A673 (cell line): Measurements from ENCODE around the gene DYNC1LI2. TPM values are rescaled to one million over a fixed set of nuclear protein-coding genes. Genes with fewer than 3 reads are reported as not detected.
A peak's percentile ranks its signal among the peaks of the same experiment; 100 is the strongest.
"Not testable (repeated sequence)": the region's sequence is repeated elsewhere in the genome, so short reads cannot be mapped to it uniquely, and the experiment has no call there.

Experiments used
- BruUV-seq: library from RNA; stranded (reverse); fragments of 400-500 nt; replicated peaks from 2 replicates; lab custom pipeline; 2021; lab: Mats Ljungman, UMichigan
- CTCF ChIA-PET: fragments of 300-600 bp; sonication (Branson Sonifier 250); formaldehyde crosslinking; loops from one replicate; lab custom pipeline; 2022; ENCODE audit warnings: antibody characterized with exemption; lab: Charles Lee
- POLR2A ChIA-PET: fragments of 300-600 bp; sonication (Branson Sonifier 250); formaldehyde crosslinking; loops from one replicate; lab custom pipeline; 2022; ENCODE audit warnings: antibody characterized with exemption; ENCODE audit not compliant: low non-redundant PET; lab: Charles Lee
- DNase-seq: peaks from one replicate; pipeline ENCODE4 v3.0.0-alpha.2; 2015; ENCODE audit warnings: low spot score
- H3K27ac ChIP-seq: fragments of 200-600 bp; sonication (generic); 2 replicates; pipeline ENCODE4 v1.5.1; 2016; ENCODE audit warnings: mixed run types, low read depth, mild to moderate bottlenecking, mixed read lengths, antibody characterized with exemption, low read length; ENCODE audit not compliant: poor library complexity, severe bottlenecking
- H3K27me3 ChIP-seq: fragments of 200-600 bp; sonication (generic); replicated peaks from 2 replicates; pipeline ENCODE4 v1.6.1; 2017; ENCODE audit warnings: mixed run types, low read depth, mild to moderate bottlenecking, mixed read lengths, antibody characterized with exemption, low read length; ENCODE audit not compliant: insufficient read depth, poor library complexity
- H3K36me3 ChIP-seq: fragments of 200-600 bp; sonication (generic); 2 replicates; pipeline ENCODE4 v1.6.1; 2016; ENCODE audit warnings: mixed run types, mild to moderate bottlenecking, mixed read lengths, antibody characterized with exemption, low read length; ENCODE audit not compliant: insufficient read depth, poor library complexity, severe bottlenecking
- H3K4me1 ChIP-seq: fragments of 200-600 bp; sonication (generic); 2 replicates; pipeline ENCODE4 v1.6.1; 2017; ENCODE audit warnings: mixed run types, mild to moderate bottlenecking, mixed read lengths, antibody characterized with exemption, low read length; ENCODE audit not compliant: insufficient read depth, poor library complexity, severe bottlenecking
- H3K4me3 ChIP-seq: fragments of 200-600 bp; sonication (generic); 2 replicates; pipeline ENCODE4 v1.5.1; 2016; ENCODE audit warnings: low read depth, mixed run types, mild to moderate bottlenecking, mixed read lengths, low read length; ENCODE audit not compliant: poor library complexity, severe bottlenecking
- H3K9me3 ChIP-seq: fragments of 200-600 bp; sonication (generic); 2 replicates; pipeline ENCODE4 v1.6.1; 2016; ENCODE audit warnings: mixed run types, low read depth, mild to moderate bottlenecking, mixed read lengths, antibody characterized with exemption, low read length; ENCODE audit not compliant: poor library complexity, severe bottlenecking
- CTCF ChIP-seq: fragments of 300-800, 200-600 bp; sonication (generic); conservative IDR thresholded peaks from 2 replicates; pipeline ENCODE4 v1.5.1; 2017; ENCODE audit warnings: low read depth, mild to moderate bottlenecking, antibody characterized with exemption, low read length, moderate library complexity, mixed read lengths
- EZH2 ChIP-seq: fragments of 200-600 bp; sonication (generic); IDR thresholded peaks from 2 replicates; pipeline ENCODE4 v1.6.1; 2017; ENCODE audit warnings: borderline replicate concordance, low read depth, mild to moderate bottlenecking, mixed read lengths, antibody characterized with exemption, low read length; ENCODE audit not compliant: poor library complexity, severe bottlenecking
- intact Hi-C: fragments of 100-400 bp; cut with micrococcal nuclease; formaldehyde crosslinking; loops from one replicate; pipeline ENCODE4 v1.10.0; 2022; ENCODE audit not compliant: unreplicated experiment
- total RNA-seq: library from RNA; stranded (reverse); gene quantifications from 2 replicates; pipeline ENCODE4 v1.2.3, GENCODE V29; 2021

The DYNC1LI2 gene
- total RNA-seq, 1 experiment from 2014 or later: 164 TPM

- intact Hi-C loops: no loop called here
- TF ChIP-seq CTCF (no peak), EZH2 (no peak)
- Histone ChIP-seq H3K27me3 (no peaks in the 10 kb centered on the region), H3K27ac (no peak overlapping the region), H3K4me1 (no peaks in the 10 kb centered on the region), H3K4me3 (no peak overlapping the region), H3K36me3 (no peaks in the 10 kb centered on the region), H3K9me3 (no peaks in the 10 kb centered on the region)
- DNase-seq: no peak
- ChIA-PET CTCF (no interaction called here), POLR2A (no interaction called here)
- BruUV-seq: no TSS peak
These were observed 62.1 kb downstream of the DYNC1LI2 start for GRCh38 chr16:66689282-66689681.

GRCh38 chr16:66687906-66688625, 63.3 kb downstream of the DYNC1LI2 start:
- BruUV-seq: no TSS peak
- H3K9me3 ChIP-seq: no peaks in the 10 kb centered on the region
- H3K4me1 ChIP-seq: no peaks in the 10 kb centered on the region
- H3K27ac ChIP-seq: no peak overlapping the region
- intact Hi-C loops: no loop called here
- no peak for TF ChIP-seq EZH2
- H3K4me3 ChIP-seq: no peak overlapping the region
- peak; percentile 40 for DNase-seq
- no peaks in the 10 kb centered on the region for H3K27me3 ChIP-seq
- CTCF ChIA-PET: no interaction called here
- POLR2A ChIA-PET: no interaction called here
- H3K36me3 ChIP-seq: no peaks in the 10 kb centered on the region

GRCh38 chr16:66685501-66686115, 65.8 kb downstream of the DYNC1LI2 start:
- H3K27ac ChIP-seq, BruUV-seq, intact Hi-C loops, H3K4me3 ChIP-seq, DNase-seq, H3K9me3 ChIP-seq, H3K27me3 ChIP-seq, CTCF ChIA-PET, H3K36me3 ChIP-seq, H3K4me1 ChIP-seq, POLR2A ChIA-PET: not testable (repeated sequence)

GRCh38 chr16:66682271-66682670, 69.1 kb downstream of the DYNC1LI2 start:
- Histone ChIP-seq H3K4me3 (no peak overlapping the region), H3K27ac (no peak overlapping the region), H3K36me3 (no peaks in the 10 kb centered on the region), H3K4me1 (no peaks in the 10 kb centered on the region), H3K27me3 (no peaks in the 10 kb centered on the region), H3K9me3 (no peaks in the 10 kb centered on the region)
- DNase-seq: no peak
- no TSS peak for BruUV-seq
- CTCF ChIA-PET: no interaction called here
- POLR2A ChIA-PET: no interaction called here
- intact Hi-C loops: no loop called here
- TF ChIP-seq CTCF (no peak), EZH2 (no peak)
